Measurements from ENCODE around the gene CDC7.

DNA sequence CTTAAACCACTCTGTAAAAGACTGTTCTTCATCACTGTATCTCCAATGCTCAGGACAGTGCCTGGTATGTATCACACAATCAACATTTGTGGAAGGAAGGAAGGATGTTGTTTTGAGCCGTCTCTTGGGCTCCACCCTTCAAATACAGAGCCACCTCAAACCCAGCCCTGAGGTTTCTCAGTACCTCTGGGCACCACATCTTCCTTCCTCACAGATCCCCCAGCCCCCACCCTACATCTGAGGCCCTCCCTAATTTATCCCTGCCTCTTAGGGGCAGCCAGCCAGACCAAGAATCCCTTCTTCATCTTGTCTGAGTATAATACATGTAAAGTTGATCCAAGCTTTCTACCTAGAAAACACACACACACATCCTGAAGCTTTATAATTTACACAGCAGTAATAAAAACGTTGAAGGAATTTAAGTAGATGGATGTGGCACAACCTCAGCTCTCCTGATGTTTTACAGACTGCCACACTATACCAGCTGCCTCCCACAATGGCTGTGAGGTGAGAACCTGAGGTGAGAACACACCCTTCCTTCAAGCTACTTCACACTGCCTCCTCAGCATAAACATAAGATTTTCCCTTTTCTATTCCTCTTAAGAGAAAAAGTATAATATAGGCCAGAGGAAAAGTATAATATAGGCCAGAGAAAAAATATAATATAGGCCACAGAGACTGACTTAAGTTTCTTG lies 48.5 kb downstream of the CDC7 start:
- TF ChIP-seq, protein P1, sequence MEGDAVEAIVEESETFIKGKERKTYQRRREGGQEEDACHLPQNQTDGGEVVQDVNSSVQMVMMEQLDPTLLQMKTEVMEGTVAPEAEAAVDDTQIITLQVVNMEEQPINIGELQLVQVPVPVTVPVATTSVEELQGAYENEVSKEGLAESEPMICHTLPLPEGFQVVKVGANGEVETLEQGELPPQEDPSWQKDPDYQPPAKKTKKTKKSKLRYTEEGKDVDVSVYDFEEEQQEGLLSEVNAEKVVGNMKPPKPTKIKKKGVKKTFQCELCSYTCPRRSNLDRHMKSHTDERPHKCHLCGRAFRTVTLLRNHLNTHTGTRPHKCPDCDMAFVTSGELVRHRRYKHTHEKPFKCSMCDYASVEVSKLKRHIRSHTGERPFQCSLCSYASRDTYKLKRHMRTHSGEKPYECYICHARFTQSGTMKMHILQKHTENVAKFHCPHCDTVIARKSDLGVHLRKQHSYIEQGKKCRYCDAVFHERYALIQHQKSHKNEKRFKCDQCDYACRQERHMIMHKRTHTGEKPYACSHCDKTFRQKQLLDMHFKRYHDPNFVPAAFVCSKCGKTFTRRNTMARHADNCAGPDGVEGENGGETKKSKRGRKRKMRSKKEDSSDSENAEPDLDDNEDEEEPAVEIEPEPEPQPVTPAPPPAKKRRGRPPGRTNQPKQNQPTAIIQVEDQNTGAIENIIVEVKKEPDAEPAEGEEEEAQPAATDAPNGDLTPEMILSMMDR (IDR thresholded peaks at IDR 0.05; ENCODE audit: low read depth, low read length, poor library complexity, severe bottlenecking): no peak
- TF ChIP-seq EZH2phosphoT487 (IDR thresholded peaks at IDR 0.05; ENCODE audit: borderline replicate concordance, low read length): no peak
